GM21390 (cell line): ENCODE results near the gene CD300E.
"Not testable (repeated sequence)": the region's sequence is repeated elsewhere in the genome, so short reads cannot be mapped to it uniquely, and the experiment has no call there.

Experiments used
- ATAC-seq: cut with Tn5 transposase; IDR thresholded peaks from one replicate; pipeline ENCODE4 v1.9.1; 2021; ENCODE audit not compliant: unreplicated experiment

CD300E gene

GRCh38 chr17:74601944-74602572, 21.5 kb downstream of the CD300E start:
- ATAC-seq, result no peak

GRCh38 chr17:74599448-74599939, 24.0 kb downstream of the CD300E start:
- no peak for ATAC-seq

GRCh38 chr17:74599023-74599399, 24.5 kb downstream of the CD300E start:
- no peak for ATAC-seq

- no peak for ATAC-seq
Observed at GRCh38 chr17:74598346-74599022, 25.1 kb downstream of the CD300E start.

GRCh38 chr17:74597069-74597790, 26.3 kb downstream of the CD300E start:
- no peak for ATAC-seq

GRCh38 chr17:74595037-74595750, 28.3 kb downstream of the CD300E start:
- no peak for ATAC-seq

- no peak for ATAC-seq
Observed at GRCh38 chr17:74592087-74592990, 31.2 kb downstream of the CD300E start, which contains the start of gene CD300LD. Gene CD300LD (minus strand): TSS chr17:74592283. CDS start chr17:74592202, 81 bp downstream.

- ATAC-seq, result no peak
Observed at GRCh38 chr17:74591503-74591902, 32.0 kb downstream of the CD300E start.

- no peak for ATAC-seq
Observed at GRCh38 chr17:74585711-74586110, 37.8 kb downstream of the CD300E start.

- ATAC-seq, result no peak
Observed at GRCh38 chr17:74584292-74585060, 39.1 kb downstream of the CD300E start.

- ATAC-seq, result no peak
Observed at GRCh38 chr17:74582633-74583032, 40.9 kb downstream of the CD300E start.

- ATAC-seq, result no peak
Observed at GRCh38 chr17:74579900-74580299, 43.6 kb downstream of the CD300E start.

- no peak for ATAC-seq
Observed at GRCh38 chr17:74578979-74579378, 44.6 kb downstream of the CD300E start.

GRCh38 chr17:74574489-74575142, 48.9 kb downstream of the CD300E start:
- ATAC-seq, result no peak

- ATAC-seq, result not testable (repeated sequence)
Observed at GRCh38 chr17:74573635-74574034, 49.9 kb downstream of the CD300E start.

GRCh38 chr17:74573169-74573568, 50.4 kb downstream of the CD300E start:
- ATAC-seq, result no peak

- ATAC-seq, result no peak
Observed at GRCh38 chr17:74571621-74572270, 51.8 kb downstream of the CD300E start.
